ENCODE data around the gene KLHL42. TPM values are rescaled to one million over a fixed set of nuclear protein-coding genes. Genes with fewer than 3 reads are reported as not detected.

KLHL42 gene
- total RNA-seq, 1 donor, result 42.0 TPM

DNA sequence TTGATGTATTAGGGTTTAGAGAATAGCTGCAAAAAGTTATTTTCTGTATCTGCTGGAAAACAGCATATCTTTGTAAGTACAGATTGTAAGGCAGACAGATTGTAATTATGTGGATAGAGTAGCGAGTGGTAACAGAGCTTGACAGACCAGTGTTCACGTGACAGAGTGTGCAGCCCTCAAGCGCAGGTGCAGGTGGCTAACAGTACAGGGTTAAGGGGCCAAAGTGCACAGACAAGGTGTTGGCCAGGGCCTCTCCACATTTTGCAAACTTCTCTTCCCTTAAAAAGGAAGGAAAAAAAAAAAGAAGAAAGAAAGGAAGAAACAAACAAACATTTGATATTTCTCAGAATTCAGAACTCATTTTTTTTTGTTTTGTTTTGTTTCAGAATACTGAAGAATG lies 25.2 kb upstream of the KLHL42 start:
- Histone ChIP-seq H3K4me1 (ENCODE audit: insufficient read depth, low read length) (no peaks in the 10 kb centered on the region), H3K27ac (ENCODE audit: low read depth, low read length) (no peak overlapping the region), H3K4me2 (ENCODE audit: insufficient read depth, low read length) (no peak overlapping the region), H4K20me1 (ENCODE audit: insufficient read depth, low read length) (no peaks in the 10 kb centered on the region), H3K36me3 (ENCODE audit: insufficient read depth, low read length) (peaks cover 12% of the 10 kb centered on the region), H3K4me3 (ENCODE audit: insufficient read depth, low read length) (no peak overlapping the region), H3K79me2 (ENCODE audit: insufficient read depth, low read length) (peaks cover 6% of the 10 kb centered on the region), H3K9me3 (ENCODE audit: low read depth, low read length) (no peaks in the 10 kb centered on the region), H3K27me3 (ENCODE audit: insufficient read depth, low read length) (no peaks in the 10 kb centered on the region), H2AFZ (ENCODE audit: low read length) (no peak overlapping the region)
- TF ChIP-seq, protein P1, sequence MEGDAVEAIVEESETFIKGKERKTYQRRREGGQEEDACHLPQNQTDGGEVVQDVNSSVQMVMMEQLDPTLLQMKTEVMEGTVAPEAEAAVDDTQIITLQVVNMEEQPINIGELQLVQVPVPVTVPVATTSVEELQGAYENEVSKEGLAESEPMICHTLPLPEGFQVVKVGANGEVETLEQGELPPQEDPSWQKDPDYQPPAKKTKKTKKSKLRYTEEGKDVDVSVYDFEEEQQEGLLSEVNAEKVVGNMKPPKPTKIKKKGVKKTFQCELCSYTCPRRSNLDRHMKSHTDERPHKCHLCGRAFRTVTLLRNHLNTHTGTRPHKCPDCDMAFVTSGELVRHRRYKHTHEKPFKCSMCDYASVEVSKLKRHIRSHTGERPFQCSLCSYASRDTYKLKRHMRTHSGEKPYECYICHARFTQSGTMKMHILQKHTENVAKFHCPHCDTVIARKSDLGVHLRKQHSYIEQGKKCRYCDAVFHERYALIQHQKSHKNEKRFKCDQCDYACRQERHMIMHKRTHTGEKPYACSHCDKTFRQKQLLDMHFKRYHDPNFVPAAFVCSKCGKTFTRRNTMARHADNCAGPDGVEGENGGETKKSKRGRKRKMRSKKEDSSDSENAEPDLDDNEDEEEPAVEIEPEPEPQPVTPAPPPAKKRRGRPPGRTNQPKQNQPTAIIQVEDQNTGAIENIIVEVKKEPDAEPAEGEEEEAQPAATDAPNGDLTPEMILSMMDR (IDR thresholded peaks at IDR 0.05; ENCODE audit: extremely low read depth, low read depth, low read length), result no peak
- no peak for DNase-seq (ENCODE audit: insufficient read length, low spot score, missing footprints)

DNA sequence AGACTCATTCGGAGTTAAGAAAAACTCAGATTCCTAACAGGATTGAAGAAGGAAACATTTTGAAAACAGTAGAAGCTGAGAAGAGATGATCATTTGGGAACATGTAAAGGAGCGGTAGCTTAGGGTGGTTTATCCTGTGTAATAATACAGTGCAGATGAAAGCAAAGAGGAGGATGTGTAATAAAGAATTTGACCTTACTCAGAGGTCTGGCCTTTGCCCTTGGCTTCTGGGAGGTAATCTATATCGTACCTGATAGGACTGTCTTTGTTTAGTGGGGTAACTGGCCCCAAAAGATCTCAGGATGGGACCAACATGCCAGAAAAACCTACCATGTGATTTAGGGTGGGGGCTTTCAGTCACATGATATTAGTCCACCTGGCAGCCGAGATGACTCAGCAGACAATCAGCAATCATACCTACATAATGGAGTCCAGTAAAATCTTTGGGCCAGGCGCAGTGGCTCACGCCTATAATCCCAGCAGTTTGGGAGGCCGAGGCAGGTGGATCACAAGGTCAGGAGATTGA lies 23.3 kb upstream of the KLHL42 start:
- Histone ChIP-seq H4K20me1 (ENCODE audit: insufficient read depth, low read length) (no peaks in the 10 kb centered on the region), H3K36me3 (ENCODE audit: insufficient read depth, low read length) (peaks cover 12% of the 10 kb centered on the region), H3K9me3 (ENCODE audit: low read depth, low read length) (no peaks in the 10 kb centered on the region), H3K4me3 (ENCODE audit: insufficient read depth, low read length) (no peak overlapping the region), H3K4me1 (ENCODE audit: insufficient read depth, low read length) (no peaks in the 10 kb centered on the region), H3K27me3 (ENCODE audit: insufficient read depth, low read length) (no peaks in the 10 kb centered on the region), H3K4me2 (ENCODE audit: insufficient read depth, low read length) (no peak overlapping the region), H3K79me2 (ENCODE audit: insufficient read depth, low read length) (peaks cover under 1% of the 10 kb centered on the region), H3K27ac (ENCODE audit: low read depth, low read length) (no peak overlapping the region), H2AFZ (ENCODE audit: low read length) (no peak overlapping the region)
- TF ChIP-seq, protein P1 (IDR thresholded peaks at IDR 0.05; ENCODE audit: extremely low read depth, low read depth, low read length), result no peak
- DNase-seq (ENCODE audit: insufficient read length, low spot score, missing footprints), result no peak

DNA sequence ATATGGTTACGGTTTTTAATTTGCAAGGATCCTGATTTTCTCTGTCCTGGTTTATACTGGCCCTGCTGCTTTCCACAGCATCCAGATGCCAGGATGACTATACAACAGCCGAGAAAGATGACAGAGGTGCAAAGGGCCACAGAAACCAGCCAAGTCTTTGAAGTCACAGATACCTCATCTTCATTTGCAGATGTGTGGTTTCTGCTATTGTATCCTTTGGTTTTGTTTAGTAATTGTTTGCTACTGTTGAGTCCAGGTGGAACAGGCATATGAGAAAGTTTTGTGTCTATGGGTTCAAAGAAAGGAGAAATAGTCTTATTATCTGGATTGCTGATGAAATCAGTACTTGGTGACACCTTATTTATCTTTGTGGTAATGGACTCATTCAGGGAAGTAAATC lies 17.3 kb upstream of the KLHL42 start:
- H4K20me1 ChIP-seq (ENCODE audit: insufficient read depth, low read length), result no peaks in the 10 kb centered on the region
- H2AFZ ChIP-seq (ENCODE audit: low read length), result no peak overlapping the region
- H3K27ac ChIP-seq (ENCODE audit: low read depth, low read length), result no peak overlapping the region
- H3K4me1 ChIP-seq (ENCODE audit: insufficient read depth, low read length), result no peaks in the 10 kb centered on the region
- no peaks in the 10 kb centered on the region for H3K79me2 ChIP-seq (ENCODE audit: insufficient read depth, low read length)
- H3K4me3 ChIP-seq (ENCODE audit: insufficient read depth, low read length), result no peak overlapping the region
- no peaks in the 10 kb centered on the region for H3K36me3 ChIP-seq (ENCODE audit: insufficient read depth, low read length)
- TF ChIP-seq, protein P1 (IDR thresholded peaks at IDR 0.05; ENCODE audit: extremely low read depth, low read depth, low read length), result no peak
- no peak overlapping the region for H3K4me2 ChIP-seq (ENCODE audit: insufficient read depth, low read length)
- no peaks in the 10 kb centered on the region for H3K9me3 ChIP-seq (ENCODE audit: low read depth, low read length)
- no peak for DNase-seq (ENCODE audit: insufficient read length, low spot score, missing footprints)
- H3K27me3 ChIP-seq (ENCODE audit: insufficient read depth, low read length), result no peaks in the 10 kb centered on the region

DNA sequence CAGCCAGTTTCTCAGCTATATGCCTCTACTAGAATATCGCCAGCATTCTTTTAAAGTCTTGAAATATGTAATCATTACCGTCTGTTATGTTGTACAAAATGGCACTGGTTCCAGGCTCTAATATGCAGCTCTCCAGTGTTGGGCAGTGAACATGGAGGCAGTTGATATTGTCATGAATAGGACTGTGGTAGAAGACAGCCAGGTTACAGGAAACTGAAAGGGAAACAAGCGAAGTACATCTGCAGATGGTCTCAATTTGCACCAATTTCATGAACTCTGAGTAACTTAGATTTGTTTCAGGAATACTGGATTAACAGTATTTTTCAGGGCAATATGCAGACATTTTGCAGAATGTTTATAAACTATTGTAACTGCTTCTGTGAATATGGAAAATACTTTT lies 13.4 kb upstream of the KLHL42 start:
- no peak for DNase-seq (ENCODE audit: insufficient read length, low spot score, missing footprints)
- Histone ChIP-seq H3K27ac (ENCODE audit: low read depth, low read length) (no peak overlapping the region), H3K27me3 (ENCODE audit: insufficient read depth, low read length) (no peaks in the 10 kb centered on the region), H3K4me2 (ENCODE audit: insufficient read depth, low read length) (no peak overlapping the region), H3K79me2 (ENCODE audit: insufficient read depth, low read length) (no peaks in the 10 kb centered on the region), H3K9me3 (ENCODE audit: low read depth, low read length) (no peaks in the 10 kb centered on the region), H3K4me3 (ENCODE audit: insufficient read depth, low read length) (no peak overlapping the region), H3K36me3 (ENCODE audit: insufficient read depth, low read length) (no peaks in the 10 kb centered on the region), H2AFZ (ENCODE audit: low read length) (no peak overlapping the region), H4K20me1 (ENCODE audit: insufficient read depth, low read length) (no peaks in the 10 kb centered on the region), H3K4me1 (ENCODE audit: insufficient read depth, low read length) (no peaks in the 10 kb centered on the region)
- TF ChIP-seq, protein P1 (IDR thresholded peaks at IDR 0.05; ENCODE audit: extremely low read depth, low read depth, low read length), result no peak

Measured in osteoblast (primary cell).